ENCODE measurements around the gene PRKD1. TPM values are rescaled to one million over a fixed set of nuclear protein-coding genes. Genes with fewer than 3 reads are reported as not detected.

The PRKD1 gene
- total and polyA plus RNA-seq, 11 donors = 0.99 to 8.8 (median 3.6) TPM

- TF ChIP-seq, protein P1, sequence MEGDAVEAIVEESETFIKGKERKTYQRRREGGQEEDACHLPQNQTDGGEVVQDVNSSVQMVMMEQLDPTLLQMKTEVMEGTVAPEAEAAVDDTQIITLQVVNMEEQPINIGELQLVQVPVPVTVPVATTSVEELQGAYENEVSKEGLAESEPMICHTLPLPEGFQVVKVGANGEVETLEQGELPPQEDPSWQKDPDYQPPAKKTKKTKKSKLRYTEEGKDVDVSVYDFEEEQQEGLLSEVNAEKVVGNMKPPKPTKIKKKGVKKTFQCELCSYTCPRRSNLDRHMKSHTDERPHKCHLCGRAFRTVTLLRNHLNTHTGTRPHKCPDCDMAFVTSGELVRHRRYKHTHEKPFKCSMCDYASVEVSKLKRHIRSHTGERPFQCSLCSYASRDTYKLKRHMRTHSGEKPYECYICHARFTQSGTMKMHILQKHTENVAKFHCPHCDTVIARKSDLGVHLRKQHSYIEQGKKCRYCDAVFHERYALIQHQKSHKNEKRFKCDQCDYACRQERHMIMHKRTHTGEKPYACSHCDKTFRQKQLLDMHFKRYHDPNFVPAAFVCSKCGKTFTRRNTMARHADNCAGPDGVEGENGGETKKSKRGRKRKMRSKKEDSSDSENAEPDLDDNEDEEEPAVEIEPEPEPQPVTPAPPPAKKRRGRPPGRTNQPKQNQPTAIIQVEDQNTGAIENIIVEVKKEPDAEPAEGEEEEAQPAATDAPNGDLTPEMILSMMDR (IDR thresholded peaks at IDR 0.05) = no peak
- no peak for TF ChIP-seq POLR2A (IDR thresholded peaks at IDR 0.05)
Measured at GRCh38 chr14:29925736-29926135, 1.9 kb downstream of the PRKD1 start.

GRCh38 chr14:29925101-29925722 is 2.4 kb downstream of the PRKD1 start:
- Histone ChIP-seq H3K9me3 (no peaks in the 10 kb centered on the region), H3K4me1 (peaks cover 0 to 25% (median 13%) of the 10 kb centered on the region in 12 donors), H3K27ac (no peak overlapping the region), H3K36me3 (no peaks in the 10 kb centered on the region), H3K27me3 (peaks cover 0 to 20% (median 0%) of the 10 kb centered on the region in 9 donors), H3K4me3 (peak overlapping the region in 2 of 12 donors; percentile 84 to 87)
- no peak for DNase-seq
- WGBS, 4 donors = 84 to 91% (median 88%) methylated on average over 5 of the region's 5 CpGs
- no peak for ATAC-seq
- intact Hi-C loops (cut with DNase I) = loop anchor here in 7 of 10 donors (5.0 to 10.0 kb wide), 7 partner anchors 110 to 373 kb away; no protein-coding TSS in a partner anchor
- no peak for TF ChIP-seq POLR2A (IDR thresholded peaks at IDR 0.05)

More at GRCh38 chr14:29925736-29926135, 1.9 kb downstream of the PRKD1 start:
- Histone ChIP-seq H3K27ac (no peak overlapping the region), H3K27me3 (peaks cover 0 to 20% (median 0%) of the 10 kb centered on the region in 9 donors), H3K9me3 (no peaks in the 10 kb centered on the region), H3K4me3 (peak overlapping the region in 8 of 12 donors; percentile 67 to 93 (median 84)), H3K36me3 (no peaks in the 10 kb centered on the region), H3K4me1 (peaks cover 0 to 25% (median 13%) of the 10 kb centered on the region in 12 donors)
- 55 to 68% (median 63%) methylated on average over 3 of the region's 3 CpGs for WGBS, 4 donors
- intact Hi-C loops (cut with DNase I) = loop anchor here in 7 of 10 donors (5.0 to 10.0 kb wide), 7 partner anchors 111 to 373 kb away; no protein-coding TSS in a partner anchor
- ATAC-seq = no peak
- DNase-seq = no peak

GRCh38 chr14:29919845-29920244 is 7.8 kb downstream of the PRKD1 start:
- H3K4me1 ChIP-seq = peaks cover 0 to under 1% (median 0%) of the 10 kb centered on the region in 12 donors
- no peak for TF ChIP-seq POLR2A (IDR thresholded peaks at IDR 0.05)
- TF ChIP-seq, protein P1 (IDR thresholded peaks at IDR 0.05) = no peak
- H3K9me3 ChIP-seq = no peaks in the 10 kb centered on the region
- intact Hi-C loops (cut with DNase I) = loop anchor here in 4 of 10 donors (10.0 kb wide), 5 partner anchors 105 to 365 kb away; no protein-coding TSS in a partner anchor
- H3K27ac ChIP-seq = no peak overlapping the region
- H3K4me3 ChIP-seq = no peak overlapping the region
- H3K36me3 ChIP-seq = no peaks in the 10 kb centered on the region
- no peak for DNase-seq
- no peaks in the 10 kb centered on the region for H3K27me3 ChIP-seq
- WGBS, 4 donors = 95 to 100% (median 98%) methylated on average over 2 of the region's 2 CpGs
- ATAC-seq = no peak

DNA sequence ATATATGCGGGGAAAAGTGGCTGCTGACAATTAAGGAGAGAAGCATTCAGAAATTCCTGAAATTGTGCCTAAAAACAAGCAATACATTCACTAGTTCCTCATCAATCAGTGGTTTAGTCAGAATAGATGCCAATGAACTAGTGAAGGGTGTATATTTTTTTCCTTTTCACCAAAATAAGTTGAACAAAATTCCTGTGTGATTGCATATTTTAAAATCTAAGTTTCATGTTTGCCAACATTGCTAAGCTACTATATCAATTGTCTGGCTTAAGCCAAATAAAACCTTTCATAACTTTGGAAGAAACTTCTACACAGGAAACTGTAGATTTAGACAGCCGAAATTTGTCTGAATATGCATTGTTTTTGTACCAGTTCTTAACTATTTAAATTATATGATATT is 8.7 kb downstream of the PRKD1 start:
- ATAC-seq (no peak), DNase-seq (no peak)
- no peak overlapping the region for H3K27ac ChIP-seq
- no peaks in the 10 kb centered on the region for H3K27me3 ChIP-seq
- 75 to 85% (median 80%) methylated on average over 2 of the region's 2 CpGs for WGBS, 4 donors
- no peaks in the 10 kb centered on the region for H3K4me1 ChIP-seq
- no peaks in the 10 kb centered on the region for H3K9me3 ChIP-seq
- H3K36me3 ChIP-seq = no peaks in the 10 kb centered on the region
- H3K4me3 ChIP-seq = no peak overlapping the region
- no peak for TF ChIP-seq POLR2A (IDR thresholded peaks at IDR 0.05)
- intact Hi-C loops (cut with DNase I) = loop anchor here in 1 of 10 donors (10.0 kb wide), 1 partner anchor 204 kb away; no protein-coding TSS in a partner anchor

- Histone ChIP-seq H3K9me3 (peaks cover 0 to 5% (median 0%) of the 10 kb centered on the region in 12 donors), H3K27ac (no peak overlapping the region), H3K4me1 (no peaks in the 10 kb centered on the region), H3K4me3 (no peak overlapping the region), H3K27me3 (no peaks in the 10 kb centered on the region), H3K36me3 (no peaks in the 10 kb centered on the region)
- intact Hi-C loops (cut with DNase I) = loop anchor here in 1 of 10 donors (10.0 kb wide), 1 partner anchor 199 kb away; no protein-coding TSS in a partner anchor
- WGBS, 4 donors = 47 to 66% (median 62%) methylated on average over 5 of the region's 5 CpGs
- DNase-seq (no peak), ATAC-seq (no peak)
- TF ChIP-seq, protein P1 (IDR thresholded peaks at IDR 0.05) = no peak
- no peak for TF ChIP-seq POLR2A (IDR thresholded peaks at IDR 0.05)
Measured at GRCh38 chr14:29913566-29913965, 14.1 kb downstream of the PRKD1 start.
